BE2C (cell line): ENCODE results near the gene JAKMIP1.

Experiments
- DNase-seq: peaks from one replicate; pipeline ENCODE4 v3.0.0-alpha.2; 2020
- H3K27me3 ChIP-seq: fragments of 250-450 bp; sonication (Bioruptor Pico); 2 replicates; pipeline ENCODE4 v1.5.1; 2020; ENCODE audit warnings: mild to moderate bottlenecking
- H3K36me3 ChIP-seq: fragments of 250-450 bp; sonication (Bioruptor Pico); 2 replicates; pipeline ENCODE4 v1.5.1; 2020; ENCODE audit warnings: mild to moderate bottlenecking
- H3K4me1 ChIP-seq: fragments of 250-450 bp; sonication (Bioruptor Pico); 2 replicates; pipeline ENCODE4 v1.5.1; 2020
- H3K4me3 ChIP-seq: 2 replicates; pipeline ENCODE4 v1.5.1; 2011; ENCODE audit warnings: low read depth, low read length
- H3K9me3 ChIP-seq: fragments of 250-450 bp; sonication (Bioruptor Pico); 2 replicates; pipeline ENCODE4 v1.5.1; 2020
- CTCF ChIP-seq: IDR thresholded peaks from 2 replicates; pipeline ENCODE4 v1.5.1; 2012; ENCODE audit warnings: mild to moderate bottlenecking, low read depth, low read length

Gene JAKMIP1

GRCh38 chr4:6027392-6027791, 173.0 kb downstream of the JAKMIP1 start:
- Histone ChIP-seq H3K4me3 (no peak overlapping the region), H3K27me3 (no peaks in the 10 kb centered on the region), H3K36me3 (no peaks in the 10 kb centered on the region), H3K4me1 (no peaks in the 10 kb centered on the region), H3K9me3 (no peaks in the 10 kb centered on the region)
- no peak for TF ChIP-seq CTCF
- no peak for DNase-seq

GRCh38 chr4:6024313-6024960, 175.9 kb downstream of the JAKMIP1 start:
- no peaks in the 10 kb centered on the region for H3K36me3 ChIP-seq
- H3K27me3 ChIP-seq = no peaks in the 10 kb centered on the region
- H3K4me1 ChIP-seq = no peaks in the 10 kb centered on the region
- no peak for DNase-seq
- TF ChIP-seq CTCF = no peak
- H3K4me3 ChIP-seq = no peak overlapping the region
- no peaks in the 10 kb centered on the region for H3K9me3 ChIP-seq

GRCh38 chr4:6023731-6024130, 176.6 kb downstream of the JAKMIP1 start:
- no peak for DNase-seq
- no peak overlapping the region for H3K4me3 ChIP-seq
- H3K4me1 ChIP-seq = no peaks in the 10 kb centered on the region
- no peaks in the 10 kb centered on the region for H3K27me3 ChIP-seq
- no peak for TF ChIP-seq CTCF
- no peaks in the 10 kb centered on the region for H3K36me3 ChIP-seq
- H3K9me3 ChIP-seq = no peaks in the 10 kb centered on the region

- H3K27me3 ChIP-seq = no peaks in the 10 kb centered on the region
- TF ChIP-seq CTCF = no peak
These were observed 177.6 kb downstream of the JAKMIP1 start for GRCh38 chr4:6022607-6023288.

GRCh38 chr4:6021831-6022606, 178.3 kb downstream of the JAKMIP1 start:
- no peak for TF ChIP-seq CTCF
- Histone ChIP-seq H3K36me3 (no peaks in the 10 kb centered on the region), H3K27me3 (no peaks in the 10 kb centered on the region), H3K4me1 (no peaks in the 10 kb centered on the region), H3K9me3 (no peaks in the 10 kb centered on the region), H3K4me3 (no peak overlapping the region)
- DNase-seq = no peak

More at GRCh38 chr4:6022607-6023288, 177.6 kb downstream of the JAKMIP1 start:
- DNase-seq = no peak
- no peaks in the 10 kb centered on the region for H3K36me3 ChIP-seq
- H3K4me1 ChIP-seq = no peaks in the 10 kb centered on the region
- no peak overlapping the region for H3K4me3 ChIP-seq
- no peaks in the 10 kb centered on the region for H3K9me3 ChIP-seq
